Endothelial cell of umbilical vein (primary cell): ENCODE measurements around the gene SNAPIN. TPM values are rescaled to one million over a fixed set of nuclear protein-coding genes. Genes with fewer than 3 reads are reported as not detected.
A peak's percentile ranks its signal among the peaks of the same experiment; 100 is the strongest.

Experiments
- BruUV-seq: library from RNA; stranded (reverse); fragments of 400-500 nt; replicated peaks from 2 replicates; lab custom pipeline; 2021; lab: Mats Ljungman, UMichigan
- CTCF ChIA-PET: fragments of 300-600, 350-600 bp; sonication (Branson Sonifier 250); formaldehyde crosslinking; loops from one replicate; lab custom pipeline; 2021; ENCODE audit warnings: antibody characterized with exemption, inconsistent platforms; lab: Charles Lee
- POLR2A ChIA-PET: fragments of 300-600, 350-600 bp; sonication (Branson Sonifier 250); formaldehyde crosslinking; loops from one replicate; lab custom pipeline; 2021; ENCODE audit warnings: antibody characterized with exemption, inconsistent platforms; lab: Charles Lee
- DNase-seq: peaks from one replicate; pipeline ENCODE4 v3.0.0-alpha.2; 2011; ENCODE audit warnings: low read depth, low spot score
- FAIRE-seq: peaks from 2 replicates; lab custom pipeline; 2011; peaks lifted over from hg19 to GRCh38; lab: Jason Lieb, UNC
- H2AFZ ChIP-seq: 2 replicates; pipeline ENCODE4 v1.6.0; 2012; ENCODE audit warnings: low read depth, low read length, control low read depth, inconsistent platforms
- H3K27ac ChIP-seq: 2 replicates; pipeline ENCODE4 v1.5.1; 2011; ENCODE audit warnings: low read depth, mild to moderate bottlenecking, control low read depth, low read length, moderate library complexity; ENCODE audit not compliant: insufficient read depth
- H3K27me3 ChIP-seq, 2 experiments: 2 replicates each; pipeline versions ENCODE4 v1.6.0 to v1.6.1; 2011; ENCODE audit warnings: low read length in 2 of 2, mixed read lengths in 1 of 2; ENCODE audit not compliant: control insufficient read depth in 2 of 2, insufficient read depth in 2 of 2
- H3K36me3 ChIP-seq, 2 experiments: 2 replicates in 1 of 2; 3 replicates in 1 of 2; pipeline ENCODE4 v1.5.1; 2011; ENCODE audit warnings: low read length in 2 of 2, mild to moderate bottlenecking in 1 of 2, moderate library complexity in 1 of 2; ENCODE audit not compliant: control insufficient read depth in 2 of 2, insufficient read depth in 2 of 2; ENCODE audit errors: extremely low read depth in 1 of 2
- H3K4me1 ChIP-seq: 3 replicates; pipeline ENCODE4 v1.5.1; 2011; ENCODE audit warnings: mild to moderate bottlenecking, low read length; ENCODE audit not compliant: control insufficient read depth, insufficient read depth; ENCODE audit errors: extremely low read depth
- H3K4me2 ChIP-seq: 2 replicates; pipeline ENCODE4 v1.6.1; 2011; ENCODE audit warnings: low read length, control low read depth, mixed read lengths; ENCODE audit not compliant: insufficient read depth
- H3K4me3 ChIP-seq, 3 experiments: fragments of 200-600 bp in 1 of 3; sonication (generic), shearing (Covaris generic) in 1 of 3; replicated peaks in 1 of 3; 2 replicates each; pipeline ENCODE4 v1.5.1; 2011 to 2016; ENCODE audit warnings: control low read depth in 3 of 3, low read length in 3 of 3, mild to moderate bottlenecking in 2 of 3, inconsistent platforms in 1 of 3, low read depth in 1 of 3, moderate library complexity in 1 of 3; ENCODE audit not compliant: insufficient read depth in 1 of 3
- H3K79me2 ChIP-seq: 2 replicates; pipeline ENCODE4 v1.6.0; 2012; ENCODE audit warnings: low read length, inconsistent platforms; ENCODE audit not compliant: control insufficient read depth, insufficient read depth
- H3K9ac ChIP-seq: replicated peaks from 2 replicates; pipeline ENCODE3; 2011; ENCODE audit warnings: low read length, control low read depth; ENCODE audit not compliant: insufficient read depth; ENCODE audit errors: extremely low read depth
- H3K9me1 ChIP-seq: replicated peaks from 3 replicates; pipeline ENCODE4 v1.6.0; 2011; ENCODE audit warnings: mild to moderate bottlenecking, low read length; ENCODE audit not compliant: control insufficient read depth, insufficient read depth; ENCODE audit errors: extremely low read depth
- H3K9me3 ChIP-seq: replicated peaks from 2 replicates; pipeline ENCODE4 v1.5.1; 2012; ENCODE audit warnings: low read length, inconsistent platforms; ENCODE audit not compliant: control insufficient read depth, insufficient read depth
- H4K20me1 ChIP-seq: replicated peaks from 2 replicates; pipeline ENCODE3; 2011; ENCODE audit warnings: mild to moderate bottlenecking, low read length; ENCODE audit not compliant: control insufficient read depth, insufficient read depth; ENCODE audit errors: extremely low read depth
- EZH2 ChIP-seq: IDR thresholded peaks from 2 replicates; pipeline ENCODE4 v1.6.1; 2012; ENCODE audit warnings: borderline replicate concordance, low read depth, mild to moderate bottlenecking, moderate library complexity, low read length, inconsistent platforms; ENCODE audit not compliant: severe bottlenecking
- FOS ChIP-seq: IDR thresholded peaks from 2 replicates; pipeline ENCODE4 v1.6.1; 2011; ENCODE audit warnings: mild to moderate bottlenecking, low read length, moderate library complexity, borderline replicate concordance; ENCODE audit not compliant: insufficient read depth
- GATA2 ChIP-seq: IDR thresholded peaks from 2 replicates; pipeline ENCODE4 v1.7.0; 2011; ENCODE audit warnings: low read depth, mild to moderate bottlenecking, moderate library complexity, mixed read lengths, low read length; ENCODE audit not compliant: insufficient read length, insufficient read depth
- JUN ChIP-seq: IDR thresholded peaks from 2 replicates; pipeline ENCODE4 v1.6.1; 2011; ENCODE audit warnings: borderline replicate concordance, low read depth; ENCODE audit not compliant: insufficient read length, insufficient read depth
- MYC ChIP-seq: IDR thresholded peaks from one replicate; pipeline ENCODE4 v1.6.1; 2011; ENCODE audit warnings: mild to moderate bottlenecking, low read depth, low read length
- POLR2A ChIP-seq: IDR thresholded peaks from 2 replicates; pipeline ENCODE4 v1.6.1; 2012; ENCODE audit warnings: low read depth, mild to moderate bottlenecking, control low read depth, low read length
- POLR2AphosphoS5 ChIP-seq: IDR thresholded peaks from 2 replicates; pipeline ENCODE4 v1.6.1; 2012; ENCODE audit warnings: low read depth, mild to moderate bottlenecking, control low read depth, low read length, moderate library complexity; ENCODE audit not compliant: insufficient read depth
- dilution Hi-C: fragments of 300-500 bp; cut with MboI; formaldehyde crosslinking; loops from one replicate; pipeline ENCODE4 v1.15.0; 2019; ENCODE audit warnings: low sequenced_read_pairs; ENCODE audit not compliant: extremely low pct_ligation_motif_present
- intact Hi-C: fragments of 100-400 bp; cut with micrococcal nuclease; formaldehyde crosslinking; loops from one replicate; pipeline ENCODE4 v1.10.0; 2022
- polyA plus RNA-seq, 4 experiments: library from polyadenylated mRNA; depleted of rRNA in 3 of 4; stranded (reverse) in 3 of 4; unstranded in 1 of 4; fragments of >200 nt; gene quantifications; 2 replicates each; pipeline versions ENCODE4 v1.2.1 to v1.2.3, GENCODE V29; 2011 to 2012; ENCODE audit warnings: missing spikeins in 1 of 4
- total RNA-seq: library from RNA; stranded (reverse); gene quantifications from 2 replicates; pipeline ENCODE4 v1.2.3, GENCODE V29; 2021
- TF ChIP-seq, protein P1 (sequence below): IDR thresholded peaks from 2 replicates; pipeline ENCODE4 v1.6.1; 2011; ENCODE audit not compliant: insufficient read depth, insufficient read length
- TF ChIP-seq, protein P2 (sequence below), 2 donors: IDR thresholded peaks; 1 replicate in 1 of 2; 2 replicates in 1 of 2; pipeline ENCODE4 v1.5.1; 2011; ENCODE audit warnings: low read length in 2 of 2, mild to moderate bottlenecking in 2 of 2, moderate library complexity in 2 of 2, control low read depth in 1 of 2, inconsistent platforms in 1 of 2, low read depth in 1 of 2; ENCODE audit not compliant: insufficient read depth in 1 of 2; ENCODE audit errors: extremely low read depth in 1 of 2

SNAPIN gene
- total and polyA plus RNA-seq, 2 donors (not counting 3 experiments of a cell fraction or from before 2014, with no cell fraction given) = 36.8 to 55.1 TPM

DNA sequence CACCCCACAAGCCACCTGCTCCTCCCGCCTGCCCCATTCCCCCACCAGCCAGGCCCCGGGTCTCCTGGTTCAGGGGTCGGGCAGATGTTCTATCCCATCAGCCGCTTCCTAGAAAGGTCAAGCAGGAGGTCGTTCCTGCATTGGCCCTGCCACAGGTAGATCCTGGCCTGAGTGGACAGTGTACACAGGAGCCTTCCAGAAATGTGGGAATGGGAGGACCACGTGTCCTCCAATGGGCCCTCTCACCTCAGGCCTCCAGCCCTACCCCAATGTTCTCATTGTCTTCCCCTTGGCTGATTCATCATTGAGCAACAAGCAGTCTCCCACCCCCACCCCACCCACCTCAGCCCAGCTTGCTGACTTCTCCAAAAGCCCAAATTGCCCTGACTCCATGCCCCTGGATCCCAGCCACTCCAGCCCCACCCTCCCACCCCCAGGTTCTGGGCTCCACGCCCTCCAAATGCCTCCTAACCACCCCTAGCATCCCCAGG, 47.6 kb upstream of the SNAPIN start:
- H3K9me1 ChIP-seq = no peaks in the 10 kb centered on the region
- no peak overlapping the region for H3K9ac ChIP-seq
- BruUV-seq = no TSS peak
- intact Hi-C loops (no loop called here), dilution Hi-C loops (no loop called here)
- CTCF ChIA-PET = interaction anchor here (0.8 to 7.7 kb wide), 4 partner anchors 11 to 39 kb away, joined by 4 to 54 read pairs (median 24); partner anchors contain the start of genes S100A1 and S100A13
- no peaks in the 10 kb centered on the region for H4K20me1 ChIP-seq
- no peak for TF ChIP-seq POLR2AphosphoS5
- no peak for TF ChIP-seq EZH2
- no peak for TF ChIP-seq FOS
- no peak for TF ChIP-seq MYC
- TF ChIP-seq GATA2 = no peak
- TF ChIP-seq, protein P1, sequence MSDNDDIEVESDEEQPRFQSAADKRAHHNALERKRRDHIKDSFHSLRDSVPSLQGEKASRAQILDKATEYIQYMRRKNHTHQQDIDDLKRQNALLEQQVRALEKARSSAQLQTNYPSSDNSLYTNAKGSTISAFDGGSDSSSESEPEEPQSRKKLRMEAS = no peak
- TF ChIP-seq JUN = no peak
- TF ChIP-seq, protein P2, sequence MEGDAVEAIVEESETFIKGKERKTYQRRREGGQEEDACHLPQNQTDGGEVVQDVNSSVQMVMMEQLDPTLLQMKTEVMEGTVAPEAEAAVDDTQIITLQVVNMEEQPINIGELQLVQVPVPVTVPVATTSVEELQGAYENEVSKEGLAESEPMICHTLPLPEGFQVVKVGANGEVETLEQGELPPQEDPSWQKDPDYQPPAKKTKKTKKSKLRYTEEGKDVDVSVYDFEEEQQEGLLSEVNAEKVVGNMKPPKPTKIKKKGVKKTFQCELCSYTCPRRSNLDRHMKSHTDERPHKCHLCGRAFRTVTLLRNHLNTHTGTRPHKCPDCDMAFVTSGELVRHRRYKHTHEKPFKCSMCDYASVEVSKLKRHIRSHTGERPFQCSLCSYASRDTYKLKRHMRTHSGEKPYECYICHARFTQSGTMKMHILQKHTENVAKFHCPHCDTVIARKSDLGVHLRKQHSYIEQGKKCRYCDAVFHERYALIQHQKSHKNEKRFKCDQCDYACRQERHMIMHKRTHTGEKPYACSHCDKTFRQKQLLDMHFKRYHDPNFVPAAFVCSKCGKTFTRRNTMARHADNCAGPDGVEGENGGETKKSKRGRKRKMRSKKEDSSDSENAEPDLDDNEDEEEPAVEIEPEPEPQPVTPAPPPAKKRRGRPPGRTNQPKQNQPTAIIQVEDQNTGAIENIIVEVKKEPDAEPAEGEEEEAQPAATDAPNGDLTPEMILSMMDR (IDR thresholded peaks at IDR 0.05; ENCODE audit: extremely low read depth in 1 of 2, insufficient read depth in 1 of 2, low read depth in 1 of 2, low read length in 2 of 2) = no peak
- TF ChIP-seq POLR2A = no peak
- no peak overlapping the region for H2AFZ ChIP-seq
- H3K4me2 ChIP-seq = peak overlapping the region; percentile 51
- H3K4me1 ChIP-seq = peaks cover 40% of the 10 kb centered on the region
- no peaks in the 10 kb centered on the region for H3K27me3 ChIP-seq
- FAIRE-seq (no peak), DNase-seq (no peak)
- H3K36me3 ChIP-seq = peaks cover 13% of the 10 kb centered on the region in 2 experiments
- POLR2A ChIA-PET = interaction anchor here (0.8 to 4.9 kb wide), 3 partner anchors 12 to 23 kb away, joined by 3 to 43 read pairs (median 28); partner anchors contain the start of genes CHTOP, S100A1 and S100A13
- H3K9me3 ChIP-seq = no peaks in the 10 kb centered on the region
- H3K79me2 ChIP-seq = peaks cover 45% of the 10 kb centered on the region
- H3K4me3 ChIP-seq = no peak overlapping the region
- H3K27ac ChIP-seq = peak overlapping the region; percentile 98
